ENCODE results near the gene POLR1F. TPM values are rescaled to one million over a fixed set of nuclear protein-coding genes. Genes with fewer than 3 reads are reported as not detected.
"Not testable (repeated sequence)": the region's sequence is repeated elsewhere in the genome, so short reads cannot be mapped to it uniquely, and the experiment has no call there.

Gene POLR1F
- total RNA-seq, 1 donor from 2014 or later, result 21.1 TPM

GRCh38 chr7:19692111-19692828 is 16.6 kb downstream of the POLR1F start:
- Histone ChIP-seq H3K27me3 (ENCODE audit: control insufficient read depth, insufficient read depth, low read length) (no peaks in the 10 kb centered on the region), H3K4me3 (ENCODE audit: low read depth, low read length) (no peak overlapping the region), H3K36me3 (ENCODE audit: control insufficient read depth, insufficient read depth, low read length) (no peaks in the 10 kb centered on the region)
- FAIRE-seq (no peak), DNase-seq (ENCODE audit: low read depth) (no peak)
- TF ChIP-seq CTCF (IDR thresholded peaks at IDR 0.05; ENCODE audit: insufficient read depth, low read length, severe bottlenecking), result no peak

- Histone ChIP-seq H3K4me3 (ENCODE audit: low read depth, low read length) (no peak overlapping the region), H3K36me3 (ENCODE audit: control insufficient read depth, insufficient read depth, low read length) (no peaks in the 10 kb centered on the region), H3K27me3 (ENCODE audit: control insufficient read depth, insufficient read depth, low read length) (no peaks in the 10 kb centered on the region)
- DNase-seq (ENCODE audit: low read depth), result no peak
- FAIRE-seq, result no peak
- no peak for TF ChIP-seq CTCF (IDR thresholded peaks at IDR 0.05; ENCODE audit: insufficient read depth, low read length, severe bottlenecking)
These were observed 18.1 kb downstream of the POLR1F start for GRCh38 chr7:19690736-19691135.

GRCh38 chr7:19689130-19689529 is 19.7 kb downstream of the POLR1F start:
- FAIRE-seq; H3K27me3 ChIP-seq (ENCODE audit: control insufficient read depth, insufficient read depth, low read length); H3K4me3 ChIP-seq (ENCODE audit: low read depth, low read length); DNase-seq (ENCODE audit: low read depth); H3K36me3 ChIP-seq (ENCODE audit: control insufficient read depth, insufficient read depth, low read length): not testable (repeated sequence)

- no peak for TF ChIP-seq CTCF (IDR thresholded peaks at IDR 0.05; ENCODE audit: insufficient read depth, low read length, severe bottlenecking)
- no peak overlapping the region for H3K4me3 ChIP-seq (ENCODE audit: low read depth, low read length)
- no peak for FAIRE-seq
- H3K27me3 ChIP-seq (ENCODE audit: control insufficient read depth, insufficient read depth, low read length), result no peaks in the 10 kb centered on the region
- H3K36me3 ChIP-seq (ENCODE audit: control insufficient read depth, insufficient read depth, low read length), result no peaks in the 10 kb centered on the region
- DNase-seq (ENCODE audit: low read depth), result no peak
These were observed 27.2 kb downstream of the POLR1F start for GRCh38 chr7:19681596-19681995.

GRCh38 chr7:19677180-19677579 is 31.7 kb downstream of the POLR1F start:
- no peak for DNase-seq (ENCODE audit: low read depth)
- TF ChIP-seq CTCF (IDR thresholded peaks at IDR 0.05; ENCODE audit: insufficient read depth, low read length, severe bottlenecking), result no peak
- Histone ChIP-seq H3K36me3 (ENCODE audit: control insufficient read depth, insufficient read depth, low read length) (no peaks in the 10 kb centered on the region), H3K27me3 (ENCODE audit: control insufficient read depth, insufficient read depth, low read length) (no peaks in the 10 kb centered on the region), H3K4me3 (ENCODE audit: low read depth, low read length) (no peak overlapping the region)
- FAIRE-seq, result no peak

GRCh38 chr7:19675816-19676215 is 33.0 kb downstream of the POLR1F start:
- Histone ChIP-seq H3K36me3 (ENCODE audit: control insufficient read depth, insufficient read depth, low read length) (no peaks in the 10 kb centered on the region), H3K27me3 (ENCODE audit: control insufficient read depth, insufficient read depth, low read length) (no peaks in the 10 kb centered on the region), H3K4me3 (ENCODE audit: low read depth, low read length) (no peak overlapping the region)
- no peak for TF ChIP-seq CTCF (IDR thresholded peaks at IDR 0.05; ENCODE audit: insufficient read depth, low read length, severe bottlenecking)
- no peak for DNase-seq (ENCODE audit: low read depth)
- FAIRE-seq, result no peak
